OCI-LY7 (cell line): ENCODE data around the gene CDC42BPG. TPM values are rescaled to one million over a fixed set of nuclear protein-coding genes. Genes with fewer than 3 reads are reported as not detected.

Source experiments
- BruUV-seq: library from RNA; stranded (reverse); fragments of 400-500 nt; replicated peaks from 2 replicates; lab custom pipeline; 2021; lab: Mats Ljungman, UMichigan
- CTCF ChIA-PET: fragments of 300-600 bp; sonication (Branson Sonifier 250); formaldehyde crosslinking; loops from one replicate; lab custom pipeline; 2022; ENCODE audit warnings: antibody characterized with exemption; ENCODE audit not compliant: unreplicated experiment; lab: Charles Lee
- POLR2A ChIA-PET: fragments of 300-600 bp; sonication (Branson Sonifier 250); formaldehyde crosslinking; loops from one replicate; lab custom pipeline; 2022; ENCODE audit warnings: antibody characterized with exemption; lab: Charles Lee
- DNase-seq: peaks from one replicate; pipeline ENCODE4 v3.0.0-alpha.2; 2015; ENCODE audit warnings: low spot score
- H2AFZ ChIP-seq: fragments of 200-600 bp; sonication (generic), shearing (Covaris generic); 2 replicates; pipeline ENCODE4 v1.6.1; 2014; ENCODE audit warnings: mild to moderate bottlenecking, antibody characterized with exemption, low read length, moderate library complexity
- H3K27ac ChIP-seq: fragments of 200-600 bp; sonication (generic); 2 replicates; pipeline ENCODE4 v1.5.1; 2014; ENCODE audit warnings: mixed run types, low read depth, mild to moderate bottlenecking, moderate library complexity, low read length, inconsistent platforms; ENCODE audit not compliant: poor library complexity, severe bottlenecking
- H3K36me3 ChIP-seq: fragments of 200-600 bp; sonication (generic); 2 replicates; pipeline ENCODE4 v1.6.1; 2014; ENCODE audit warnings: mild to moderate bottlenecking, antibody characterized with exemption, low read length, moderate library complexity, mixed read lengths; ENCODE audit not compliant: insufficient read depth
- H3K4me1 ChIP-seq: fragments of 200-600 bp; sonication (generic); 2 replicates; pipeline ENCODE4 v1.5.1; 2014; ENCODE audit warnings: mild to moderate bottlenecking, low read length; ENCODE audit not compliant: insufficient read depth, poor library complexity, severe bottlenecking
- H3K4me2 ChIP-seq: fragments of 200-600 bp; sonication (generic); 2 replicates; pipeline ENCODE4 v1.6.1; 2014; ENCODE audit warnings: mild to moderate bottlenecking, low read length
- H3K4me3 ChIP-seq: fragments of 200-600 bp; sonication (generic); 2 replicates; pipeline ENCODE4 v1.5.1; 2014; ENCODE audit warnings: mild to moderate bottlenecking, low read depth, low read length; ENCODE audit not compliant: poor library complexity, severe bottlenecking
- H3K79me2 ChIP-seq: fragments of 200-600 bp; sonication (generic); 2 replicates; pipeline ENCODE4 v1.6.1; 2016; ENCODE audit warnings: low read depth, mild to moderate bottlenecking, low read length, moderate library complexity, mixed read lengths; ENCODE audit not compliant: insufficient read depth
- H3K9me2 ChIP-seq: fragments of 200-600 bp; sonication (generic); 2 replicates; pipeline ENCODE4 v1.6.1; 2016; ENCODE audit warnings: mild to moderate bottlenecking, low read length, mixed read lengths; ENCODE audit not compliant: insufficient read depth
- H3K9me3 ChIP-seq: fragments of 200-600 bp; sonication (generic); 2 replicates; pipeline ENCODE4 v1.6.1; 2014; ENCODE audit warnings: mild to moderate bottlenecking, mixed run types, low read length, mixed read lengths
- H4K20me1 ChIP-seq: fragments of 200-600 bp; sonication (generic); 2 replicates; pipeline ENCODE4 v1.6.1; 2014; ENCODE audit warnings: mild to moderate bottlenecking, antibody characterized with exemption, low read length, moderate library complexity, mixed read lengths; ENCODE audit not compliant: insufficient read depth
- CTCF ChIP-seq: fragments of 200-600 bp; sonication (generic); conservative IDR thresholded peaks from 2 replicates; pipeline ENCODE4 v1.5.1; 2014; ENCODE audit warnings: mild to moderate bottlenecking, antibody characterized with exemption, low read length, moderate library complexity, mixed read lengths
- EZH2phosphoT487 ChIP-seq: fragments of 200-600 bp; sonication (generic); IDR thresholded peaks from 2 replicates; pipeline ENCODE4 v1.6.1; 2018; ENCODE audit warnings: low read depth, borderline replicate concordance, mild to moderate bottlenecking, mixed run types, antibody characterized with exemption, low read length, moderate library complexity, mixed read lengths
- intact Hi-C: fragments of 100-400 bp; cut with micrococcal nuclease; formaldehyde crosslinking; loops from one replicate; pipeline ENCODE4 v1.10.0; 2022; ENCODE audit not compliant: unreplicated experiment
- total RNA-seq, 2 experiments: library from RNA; depleted of rRNA in 1 of 2; stranded (reverse); fragments of >200 nt in 1 of 2; shearing (Covaris generic) in 1 of 2; gene quantifications; 2 replicates each; pipeline ENCODE4 v1.2.3, GENCODE V29; 2014 to 2022

The CDC42BPG gene
- total RNA-seq, 2 experiments from 2014 or later = 3.5 to 4.9 TPM

DNA sequence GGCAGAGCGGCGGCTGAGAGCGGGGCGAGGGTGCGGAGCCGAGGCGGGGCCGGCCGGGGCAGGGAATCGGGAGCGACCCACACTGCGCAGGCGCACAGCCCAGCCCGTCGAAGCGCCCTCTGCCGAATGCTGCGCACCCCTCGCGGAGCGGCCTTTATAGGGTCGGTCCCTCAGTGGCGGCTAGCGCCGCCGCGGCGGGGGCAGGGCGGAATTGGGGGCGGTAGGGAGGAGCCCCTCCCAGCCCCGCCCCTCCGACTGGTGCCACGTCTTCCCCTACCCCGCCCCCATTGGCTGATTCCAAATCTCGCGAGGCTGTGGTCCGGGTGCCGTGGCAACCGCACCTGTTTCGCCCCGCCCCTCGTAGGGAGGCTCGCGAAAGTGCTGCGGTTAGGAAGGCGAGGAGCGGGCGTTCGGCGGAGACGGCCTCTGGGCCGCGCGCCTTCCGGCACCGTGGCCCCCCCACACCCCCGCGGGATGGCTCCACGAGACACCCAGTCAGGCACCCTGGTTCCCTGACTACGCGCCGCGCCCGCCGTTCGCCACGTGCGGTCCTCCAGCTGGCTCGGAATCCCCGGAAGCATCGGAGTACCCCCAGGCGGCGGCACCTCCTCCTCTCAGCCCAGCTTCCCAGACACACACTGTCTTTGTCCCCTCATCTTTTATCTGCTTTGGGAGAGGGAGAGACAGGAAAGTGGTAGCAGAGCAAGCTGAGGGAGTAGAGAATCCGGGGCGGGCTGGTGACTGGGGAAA, 34.2 kb upstream of the CDC42BPG start, which contains the start of gene EHD1:
EHD1 (minus strand) TSS at position 128 of the 750 bp plus-strand sequence. CDS start 157 bp downstream, outside the sequence.
- Histone ChIP-seq H3K9me2 (no peaks in the 10 kb centered on the region), H3K36me3 (peaks cover 30% of the 10 kb centered on the region), H3K4me3 (peak within 1 kb of the TSS; percentile 89), H3K9me3 (no peaks in the 10 kb centered on the region), H3K4me2 (peak within 1 kb of the TSS; percentile 97), H4K20me1 (peaks cover 31% of the 10 kb centered on the region; the same call in 1 of the 2 replicates), H3K27ac (peak within 1 kb of the TSS; percentile 97), H3K79me2 (peaks cover 53% of the 10 kb centered on the region), H3K4me1 (peaks cover 76% of the 10 kb centered on the region), H2AFZ (no peak within 1 kb of the TSS)
- ChIA-PET CTCF (interaction anchor here (0.7 to 1.8 kb wide), 2 partner anchors 9 to 30 kb away, joined by 3 to 7 read pairs; no protein-coding TSS in a partner anchor), POLR2A (interaction anchor here (0.7 to 8.8 kb wide), 4 partner anchors 9 to 28 kb away, joined by 3 to 115 read pairs (median 47); no protein-coding TSS in a partner anchor)
- intact Hi-C loops = loop anchor here (5.0 kb wide), 1 partner anchor 136 kb away; the partner anchor contains the start of gene RASGRP2
- BruUV-seq = TSS peak; percentile 86
- DNase-seq = peak; percentile 100
- TF ChIP-seq CTCF (peak; percentile 72), EZH2phosphoT487 (no peak)

DNA sequence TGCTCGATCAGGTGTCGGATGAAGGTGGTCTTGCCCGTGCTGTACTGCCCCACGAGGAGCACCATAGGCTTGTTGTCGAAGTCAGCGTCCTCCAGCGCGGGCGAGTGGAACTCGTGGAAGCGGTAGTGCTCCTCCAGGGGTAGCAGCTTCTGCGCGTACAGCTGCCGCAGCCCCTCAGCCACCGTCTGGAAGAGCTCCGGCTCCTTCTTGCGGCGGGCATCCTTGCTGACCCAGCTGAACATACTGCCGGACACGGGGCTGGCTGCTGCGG, 33.7 kb upstream of the CDC42BPG start:
- POLR2A ChIA-PET = interaction anchor here (0.7 to 8.8 kb wide), 3 partner anchors 9 to 28 kb away, joined by 3 to 115 read pairs (median 90); no protein-coding TSS in a partner anchor
- TF ChIP-seq EZH2phosphoT487 (no peak), CTCF (no peak)
- Histone ChIP-seq H4K20me1 (peaks cover 31% of the 10 kb centered on the region; the same call in 1 of the 2 replicates), H3K4me1 (peaks cover 76% of the 10 kb centered on the region), H3K4me2 (peak overlapping the region; percentile 96), H3K27ac (peak overlapping the region; percentile 97), H3K36me3 (peaks cover 35% of the 10 kb centered on the region), H3K9me2 (no peaks in the 10 kb centered on the region), H3K79me2 (peaks cover 57% of the 10 kb centered on the region), H2AFZ (no peak overlapping the region), H3K4me3 (peak overlapping the region; percentile 89), H3K9me3 (no peaks in the 10 kb centered on the region)
- DNase-seq = no peak
- TSS peak; percentile 67 for BruUV-seq
- CTCF ChIA-PET = interaction anchor here (0.7 to 1.8 kb wide), 3 partner anchors 9 to 29 kb away, joined by 3 to 7 read pairs (median 5); no protein-coding TSS in a partner anchor
- intact Hi-C loops = loop anchor here (5.0 kb wide), 1 partner anchor 136 kb away; the partner anchor contains the start of gene RASGRP2
